Colonic mucosa (tissue), 4 donors: ENCODE results near the gene CDC34. TPM values are rescaled to one million over a fixed set of nuclear protein-coding genes. Genes with fewer than 3 reads are reported as not detected.
A peak's percentile ranks its signal among the peaks of the same experiment; 100 is the strongest.

Experiments
- DNase-seq: peaks from one replicate; pipeline ENCODE4 v3.0.0-alpha.2; 2020
- H3K27ac ChIP-seq: fragments of 200-600 bp; one replicate; pipeline ENCODE4 v1.8.0; 2021
- H3K27me3 ChIP-seq: fragments of 200-600 bp; one replicate; pipeline ENCODE4 v1.8.0; 2021
- H3K36me3 ChIP-seq: fragments of 200-600 bp; one replicate; pipeline ENCODE4 v1.8.0; 2021
- H3K4me1 ChIP-seq: fragments of 200-600 bp; one replicate; pipeline ENCODE4 v1.8.0; 2021; ENCODE audit warnings: mild to moderate bottlenecking
- H3K4me3 ChIP-seq: fragments of 200-600 bp; one replicate; pipeline ENCODE4 v1.8.0; 2021
- H3K9ac ChIP-seq, 2 donors: one replicate each; pipeline ENCODE4 v1.7.0; 2013; ENCODE audit warnings: control low read depth in 2 of 2, low read depth in 2 of 2, low read length in 2 of 2
- H3K9me3 ChIP-seq: fragments of 200-600 bp; one replicate; pipeline ENCODE4 v1.8.0; 2021
- CTCF ChIP-seq: fragments of 200-600 bp; IDR thresholded peaks from one replicate; pipeline ENCODE4 v1.8.0; 2022; ENCODE audit warnings: antibody characterized with exemption, mild to moderate bottlenecking
- intact Hi-C: fragments of 100-400 bp; cut with DNase I; formaldehyde crosslinking; loops from one replicate; pipeline ENCODE4 v1.14.1; 2022
- total RNA-seq, 2 donors: library from RNA; stranded (reverse); fragmentation: NEBNext Ultra II Directional in 1 of 2; extraction: Animal tissue kit (Norgen Biotek cat#: 25700) in 1 of 2; gene quantifications; one replicate each; pipeline ENCODE4 v1.2.1, GENCODE V29; 2021
- donor health status: healthy.
- donor health status: DM: no; HTN: no; CAD: no.
- donor health status: DM: no; HTN: no; CAD: no.

CDC34 gene
- total RNA-seq, 2 donors from 2014 or later = 60.7 to 93.4 TPM

GRCh38 chr19:540867-541637 is 9.5 kb downstream of the CDC34 start:
- intact Hi-C loops = no loop called here
- no peak for DNase-seq
- peaks cover 5% of the 10 kb centered on the region for H3K36me3 ChIP-seq

GRCh38 chr19:541699-542098 is 10.1 kb downstream of the CDC34 start:
- no peak for DNase-seq
- Histone ChIP-seq H3K27ac (no peak overlapping the region), H3K9ac (no peak overlapping the region), H3K4me1 (no peaks in the 10 kb centered on the region), H3K9me3 (no peaks in the 10 kb centered on the region), H3K27me3 (no peaks in the 10 kb centered on the region), H3K36me3 (peaks cover 5% of the 10 kb centered on the region), H3K4me3 (no peak overlapping the region)
- no peak for TF ChIP-seq CTCF
- intact Hi-C loops = no loop called here

More at GRCh38 chr19:540867-541637, 9.5 kb downstream of the CDC34 start:
- no peaks in the 10 kb centered on the region for H3K9me3 ChIP-seq
- H3K27me3 ChIP-seq = no peaks in the 10 kb centered on the region
- H3K4me1 ChIP-seq = no peaks in the 10 kb centered on the region
- H3K4me3 ChIP-seq = no peak overlapping the region
- TF ChIP-seq CTCF = no peak
- H3K9ac ChIP-seq = no peak overlapping the region
- no peak overlapping the region for H3K27ac ChIP-seq

- DNase-seq = no peak
- H3K4me3 ChIP-seq = no peak overlapping the region
- H3K27me3 ChIP-seq = no peaks in the 10 kb centered on the region
- no peaks in the 10 kb centered on the region for H3K4me1 ChIP-seq
- H3K36me3 ChIP-seq = peaks cover 5% of the 10 kb centered on the region
- H3K27ac ChIP-seq = no peak overlapping the region
- no peaks in the 10 kb centered on the region for H3K9me3 ChIP-seq
- TF ChIP-seq CTCF = no peak
- intact Hi-C loops = no loop called here
- no peak overlapping the region for H3K9ac ChIP-seq
Measured at GRCh38 chr19:542173-542866, 10.8 kb downstream of the CDC34 start.

GRCh38 chr19:543910-544608 is 12.5 kb downstream of the CDC34 start, which contains the start of gene GZMM:
Gene GZMM (plus strand): TSS chr19:544053. CDS start chr19:544072, 19 bp downstream.
- Histone ChIP-seq H3K4me3 (no peak within 1 kb of the TSS), H3K4me1 (no peaks in the 10 kb centered on the region), H3K9ac (peak within 1 kb of the TSS in 1 of 2 donors; percentile 37), H3K36me3 (peaks cover 5% of the 10 kb centered on the region), H3K27ac (no peak within 1 kb of the TSS), H3K9me3 (no peaks in the 10 kb centered on the region), H3K27me3 (no peaks in the 10 kb centered on the region)
- intact Hi-C loops = no loop called here
- no peak for TF ChIP-seq CTCF
- DNase-seq = no peak

GRCh38 chr19:547117-547516 is 15.6 kb downstream of the CDC34 start:
- H3K27me3 ChIP-seq = no peaks in the 10 kb centered on the region
- no peak overlapping the region for H3K27ac ChIP-seq
- TF ChIP-seq CTCF = no peak
- no peaks in the 10 kb centered on the region for H3K36me3 ChIP-seq
- H3K9me3 ChIP-seq = no peaks in the 10 kb centered on the region
- intact Hi-C loops = no loop called here
- DNase-seq = no peak
- no peak overlapping the region for H3K9ac ChIP-seq
- no peak overlapping the region for H3K4me3 ChIP-seq
- H3K4me1 ChIP-seq = no peaks in the 10 kb centered on the region
